ENCODE measurements around the gene FGA. TPM values are rescaled to one million over a fixed set of nuclear protein-coding genes. Genes with fewer than 3 reads are reported as not detected.
"Not testable (repeated sequence)": the region's sequence is repeated elsewhere in the genome, so short reads cannot be mapped to it uniquely, and the experiment has no call there.

FGA gene
- total RNA-seq, 1 donor from 2014 or later: not detected

DNA sequence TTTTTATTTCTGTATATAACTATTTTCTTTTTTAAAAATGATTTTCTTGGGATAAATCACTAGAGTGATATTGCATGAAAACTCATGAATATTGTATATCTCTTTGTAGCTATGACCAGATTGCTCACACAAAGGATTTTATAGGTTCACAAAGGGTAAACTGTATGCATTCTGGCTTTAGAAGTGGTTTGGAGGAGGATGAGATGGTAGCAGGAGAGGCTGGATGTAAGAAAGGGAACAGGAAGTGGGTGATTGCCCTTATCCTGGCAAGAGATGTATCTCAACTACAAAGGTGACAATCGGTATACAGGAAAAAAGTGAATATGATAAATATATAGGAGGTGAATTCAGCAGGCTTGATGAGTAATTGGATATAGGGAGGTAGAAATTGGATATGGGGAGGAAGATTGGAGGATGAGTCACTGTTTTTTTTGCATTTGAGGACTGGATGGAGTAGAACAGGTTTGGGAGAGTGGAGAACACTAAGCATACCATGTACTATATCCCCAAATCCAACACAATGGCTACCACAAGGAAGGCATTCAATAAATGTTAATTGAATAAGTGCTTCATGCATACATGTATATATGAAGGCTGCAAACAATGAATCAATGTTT is 12.0 kb upstream of the FGA start:
- no peak overlapping the region for H3K4me3 Mint-ChIP-seq (ENCODE audit: unreplicated experiment)
- H3K36me3 Mint-ChIP-seq (ENCODE audit: unreplicated experiment): no peaks in the 10 kb centered on the region
- peaks cover 9% of the 10 kb centered on the region for H3K27me3 Mint-ChIP-seq (ENCODE audit: unreplicated experiment)
- TF ChIP-seq, protein P1, sequence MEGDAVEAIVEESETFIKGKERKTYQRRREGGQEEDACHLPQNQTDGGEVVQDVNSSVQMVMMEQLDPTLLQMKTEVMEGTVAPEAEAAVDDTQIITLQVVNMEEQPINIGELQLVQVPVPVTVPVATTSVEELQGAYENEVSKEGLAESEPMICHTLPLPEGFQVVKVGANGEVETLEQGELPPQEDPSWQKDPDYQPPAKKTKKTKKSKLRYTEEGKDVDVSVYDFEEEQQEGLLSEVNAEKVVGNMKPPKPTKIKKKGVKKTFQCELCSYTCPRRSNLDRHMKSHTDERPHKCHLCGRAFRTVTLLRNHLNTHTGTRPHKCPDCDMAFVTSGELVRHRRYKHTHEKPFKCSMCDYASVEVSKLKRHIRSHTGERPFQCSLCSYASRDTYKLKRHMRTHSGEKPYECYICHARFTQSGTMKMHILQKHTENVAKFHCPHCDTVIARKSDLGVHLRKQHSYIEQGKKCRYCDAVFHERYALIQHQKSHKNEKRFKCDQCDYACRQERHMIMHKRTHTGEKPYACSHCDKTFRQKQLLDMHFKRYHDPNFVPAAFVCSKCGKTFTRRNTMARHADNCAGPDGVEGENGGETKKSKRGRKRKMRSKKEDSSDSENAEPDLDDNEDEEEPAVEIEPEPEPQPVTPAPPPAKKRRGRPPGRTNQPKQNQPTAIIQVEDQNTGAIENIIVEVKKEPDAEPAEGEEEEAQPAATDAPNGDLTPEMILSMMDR (IDR thresholded peaks at IDR 0.05): no peak
- H3K9me3 Mint-ChIP-seq (ENCODE audit: unreplicated experiment): no peaks in the 10 kb centered on the region
- DNase-seq (ENCODE audit: extremely low spot score, unreplicated experiment): no peak
- H3K4me1 Mint-ChIP-seq (ENCODE audit: unreplicated experiment): no peaks in the 10 kb centered on the region
- no peak overlapping the region for H3K27ac Mint-ChIP-seq (ENCODE audit: unreplicated experiment)

- Mint-ChIP-seq H3K4me3 (ENCODE audit: unreplicated experiment) (no peak overlapping the region), H3K27me3 (ENCODE audit: unreplicated experiment) (peaks cover 3% of the 10 kb centered on the region), H3K9me3 (ENCODE audit: unreplicated experiment) (no peaks in the 10 kb centered on the region), H3K36me3 (ENCODE audit: unreplicated experiment) (no peaks in the 10 kb centered on the region), H3K4me1 (ENCODE audit: unreplicated experiment) (no peaks in the 10 kb centered on the region), H3K27ac (ENCODE audit: unreplicated experiment) (no peak overlapping the region)
- DNase-seq (ENCODE audit: extremely low spot score, unreplicated experiment): no peak
- TF ChIP-seq, protein P1 (IDR thresholded peaks at IDR 0.05): no peak
Measured at GRCh38 chr4:154597798-154598774, 7.5 kb upstream of the FGA start.

DNA sequence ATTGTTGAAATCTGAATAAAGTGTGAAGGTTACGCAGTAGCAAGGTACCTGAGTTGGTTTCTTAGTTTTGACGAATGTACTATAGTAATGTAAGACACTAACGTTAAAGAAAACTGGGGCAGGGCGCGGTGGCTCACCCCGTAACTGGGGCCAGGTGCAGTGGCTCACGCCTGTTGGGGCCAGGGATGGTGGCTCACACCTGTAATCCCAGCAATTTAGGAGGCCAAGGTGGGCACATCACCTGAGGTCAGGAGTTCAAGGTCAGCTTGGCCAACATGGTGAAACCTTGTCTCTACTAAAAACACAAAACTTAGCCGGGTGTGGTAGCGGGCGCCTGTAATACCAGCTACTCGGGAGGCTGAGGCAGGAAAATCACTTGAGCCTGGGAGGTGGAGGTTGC is 6.7 kb upstream of the FGA start:
- not testable (repeated sequence) for H3K36me3 Mint-ChIP-seq (ENCODE audit: unreplicated experiment); H3K4me3 Mint-ChIP-seq (ENCODE audit: unreplicated experiment); H3K27me3 Mint-ChIP-seq (ENCODE audit: unreplicated experiment); DNase-seq (ENCODE audit: extremely low spot score, unreplicated experiment); H3K27ac Mint-ChIP-seq (ENCODE audit: unreplicated experiment); H3K9me3 Mint-ChIP-seq (ENCODE audit: unreplicated experiment); H3K4me1 Mint-ChIP-seq (ENCODE audit: unreplicated experiment)

DNA sequence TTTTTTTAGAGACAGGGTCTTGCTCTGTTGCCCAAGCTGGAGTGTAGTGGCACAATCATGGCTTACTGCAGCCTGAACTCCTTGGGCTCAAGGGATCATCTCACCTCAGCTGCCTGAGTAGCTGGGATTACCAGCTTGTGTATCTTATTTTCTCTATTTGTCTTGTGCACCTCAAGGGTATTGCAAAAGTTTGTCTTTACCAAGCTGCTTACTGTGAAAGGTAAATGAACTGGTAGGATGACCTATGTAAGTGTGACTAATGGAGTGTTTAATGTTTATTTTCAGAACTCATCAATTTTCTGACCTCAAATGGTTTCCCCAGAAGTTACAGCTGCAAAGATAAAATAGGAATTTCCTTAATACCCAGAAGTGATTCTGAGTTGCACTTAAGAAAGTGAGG is 5.3 kb upstream of the FGA start:
- TF ChIP-seq, protein P1 (IDR thresholded peaks at IDR 0.05): no peak
- Mint-ChIP-seq H3K36me3 (ENCODE audit: unreplicated experiment) (no peaks in the 10 kb centered on the region), H3K27me3 (ENCODE audit: unreplicated experiment) (no peaks in the 10 kb centered on the region), H3K4me1 (ENCODE audit: unreplicated experiment) (no peaks in the 10 kb centered on the region), H3K4me3 (ENCODE audit: unreplicated experiment) (no peak overlapping the region), H3K27ac (ENCODE audit: unreplicated experiment) (peak overlapping the region; percentile 13), H3K9me3 (ENCODE audit: unreplicated experiment) (no peaks in the 10 kb centered on the region)
- DNase-seq (ENCODE audit: extremely low spot score, unreplicated experiment): no peak

DNA sequence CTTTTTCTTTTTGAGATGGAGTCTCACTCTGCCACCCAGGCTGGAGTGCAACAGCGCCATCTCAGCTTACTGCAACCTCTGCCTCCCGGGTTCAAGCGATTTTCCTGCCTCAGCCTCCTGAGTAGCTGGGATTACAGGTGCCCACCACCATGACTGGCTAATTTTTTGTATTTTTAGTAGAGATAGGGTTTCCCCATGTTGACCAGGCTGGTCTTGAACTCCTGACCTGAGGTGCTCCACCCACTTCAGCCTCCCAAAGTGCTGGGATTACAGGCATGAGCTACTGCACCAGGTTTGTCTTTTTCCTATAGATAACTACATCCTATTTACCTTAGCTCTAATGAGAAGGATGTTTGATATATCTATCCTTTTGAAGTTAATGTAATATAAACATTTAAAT is 3.8 kb upstream of the FGA start:
- H3K4me3 Mint-ChIP-seq (ENCODE audit: unreplicated experiment); DNase-seq (ENCODE audit: extremely low spot score, unreplicated experiment); H3K9me3 Mint-ChIP-seq (ENCODE audit: unreplicated experiment); H3K36me3 Mint-ChIP-seq (ENCODE audit: unreplicated experiment); H3K27ac Mint-ChIP-seq (ENCODE audit: unreplicated experiment); H3K4me1 Mint-ChIP-seq (ENCODE audit: unreplicated experiment): not testable (repeated sequence)
- H3K27me3 Mint-ChIP-seq (ENCODE audit: unreplicated experiment): peaks cover 10% of the 10 kb centered on the region

DNA sequence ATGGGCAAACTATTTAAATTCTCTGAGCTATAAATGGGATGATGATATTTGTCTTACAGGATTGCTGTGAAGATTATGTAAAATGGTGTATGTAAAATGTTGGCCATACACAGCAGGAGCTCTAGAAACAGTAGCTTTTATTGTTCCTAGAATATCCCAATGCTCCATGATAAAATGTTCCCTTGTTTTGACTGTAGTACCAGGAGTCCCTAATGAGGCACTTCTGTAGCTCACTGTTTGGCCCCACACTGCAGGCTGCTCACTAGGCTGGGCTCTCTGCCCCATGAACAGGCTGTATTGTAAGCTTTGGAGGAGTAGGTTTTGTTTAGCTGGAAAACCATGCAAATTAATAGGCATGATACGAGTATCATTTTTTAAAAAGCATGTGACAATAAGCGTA is 3.3 kb upstream of the FGA start:
- DNase-seq (ENCODE audit: extremely low spot score, unreplicated experiment): no peak
- TF ChIP-seq, protein P1 (IDR thresholded peaks at IDR 0.05): no peak
- Mint-ChIP-seq H3K27ac (ENCODE audit: unreplicated experiment) (no peak overlapping the region), H3K4me3 (ENCODE audit: unreplicated experiment) (no peak overlapping the region), H3K36me3 (ENCODE audit: unreplicated experiment) (no peaks in the 10 kb centered on the region), H3K4me1 (ENCODE audit: unreplicated experiment) (no peaks in the 10 kb centered on the region), H3K9me3 (ENCODE audit: unreplicated experiment) (no peaks in the 10 kb centered on the region), H3K27me3 (ENCODE audit: unreplicated experiment) (peaks cover 12% of the 10 kb centered on the region)

All from osteocyte (in vitro differentiated cells).